CD4-positive, alpha-beta T cell treated with Interleukin-17A for 1 hour (primary cell): ENCODE data around the gene FAM20C.

ENCODE experiments used
- DNase-seq: peaks from one replicate; pipeline ENCODE4 v3.0.0-alpha.2; 2020

Gene FAM20C

DNA sequence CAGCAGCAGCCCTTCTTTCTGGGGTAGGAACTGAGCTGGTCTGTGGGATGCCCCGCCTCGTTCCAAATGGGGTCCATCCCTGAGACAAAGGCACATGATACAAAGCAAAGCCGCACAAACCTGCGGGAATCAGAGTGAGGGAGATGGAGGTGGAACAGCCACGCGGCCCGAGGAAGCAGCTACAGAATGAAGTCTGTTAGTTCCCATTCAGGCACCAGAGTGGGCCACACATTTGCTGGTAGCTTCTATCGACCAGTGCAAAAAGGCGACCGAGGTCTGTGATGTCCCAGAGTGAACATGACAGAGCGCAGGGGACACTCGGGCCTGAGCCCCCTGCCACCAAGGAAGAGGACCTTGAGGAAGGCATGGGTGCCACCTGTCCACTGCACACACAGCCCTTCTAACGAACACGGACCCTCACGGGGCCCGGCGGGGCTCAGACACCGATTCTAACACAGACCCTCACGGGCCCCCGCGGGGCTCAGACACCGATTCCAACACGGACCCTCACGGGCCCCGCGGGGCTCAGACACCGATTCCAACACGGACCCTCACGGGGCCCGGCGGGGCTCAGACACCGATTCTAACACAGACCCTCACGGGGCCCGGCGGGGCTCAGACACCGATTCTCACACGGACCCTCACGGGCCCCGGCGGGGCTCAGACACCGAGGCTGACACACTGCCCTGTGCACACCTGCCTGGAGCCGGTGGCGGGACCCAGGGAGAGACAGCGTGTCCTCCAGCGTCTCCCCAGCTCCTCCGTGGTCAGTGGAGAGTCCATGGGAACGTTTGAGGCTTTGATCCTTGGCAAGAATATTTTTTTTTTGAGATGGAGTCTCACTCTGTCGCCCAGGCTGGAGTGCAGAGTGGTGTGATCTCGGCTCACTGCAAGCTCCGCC lies 32.8 kb upstream of the FAM20C start:
- no peak for DNase-seq

DNA sequence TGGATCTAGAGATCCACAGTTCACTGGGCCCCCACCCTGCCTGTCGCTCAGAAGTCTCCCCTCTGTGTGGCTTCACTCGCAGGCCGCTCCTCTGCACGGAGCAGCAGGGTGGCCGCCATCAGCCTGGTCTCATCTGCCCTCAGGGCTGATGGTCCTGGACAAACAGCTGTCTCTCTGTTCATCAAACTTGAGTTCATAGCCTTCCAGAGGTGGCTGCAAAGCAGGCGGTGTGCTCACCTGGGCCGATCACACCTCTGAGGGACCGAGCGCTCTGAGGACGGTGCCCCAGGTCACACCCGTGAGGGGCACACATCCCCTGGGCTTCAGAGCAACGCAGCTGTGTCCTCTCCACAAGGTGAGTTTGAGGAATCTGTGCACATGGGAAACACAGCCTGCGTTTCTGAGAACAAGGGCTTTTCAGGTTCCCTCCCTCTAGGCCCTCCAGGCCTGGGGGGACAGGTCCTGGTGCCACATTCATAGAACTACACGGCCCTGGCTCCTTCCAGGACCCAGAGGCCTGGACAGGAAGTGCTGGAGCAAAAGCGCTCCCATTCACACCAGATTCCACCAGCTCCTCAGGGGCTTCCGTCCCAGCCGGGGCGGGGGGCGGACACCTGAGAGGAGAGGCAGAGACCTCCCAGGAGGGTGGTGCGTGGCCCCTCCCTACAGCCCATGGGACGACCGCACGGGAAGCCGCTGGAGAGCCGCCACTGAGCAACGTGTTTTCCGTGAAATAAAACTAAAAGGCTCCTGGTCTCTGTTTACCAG lies 31.2 kb upstream of the FAM20C start:
- no peak for DNase-seq

DNA sequence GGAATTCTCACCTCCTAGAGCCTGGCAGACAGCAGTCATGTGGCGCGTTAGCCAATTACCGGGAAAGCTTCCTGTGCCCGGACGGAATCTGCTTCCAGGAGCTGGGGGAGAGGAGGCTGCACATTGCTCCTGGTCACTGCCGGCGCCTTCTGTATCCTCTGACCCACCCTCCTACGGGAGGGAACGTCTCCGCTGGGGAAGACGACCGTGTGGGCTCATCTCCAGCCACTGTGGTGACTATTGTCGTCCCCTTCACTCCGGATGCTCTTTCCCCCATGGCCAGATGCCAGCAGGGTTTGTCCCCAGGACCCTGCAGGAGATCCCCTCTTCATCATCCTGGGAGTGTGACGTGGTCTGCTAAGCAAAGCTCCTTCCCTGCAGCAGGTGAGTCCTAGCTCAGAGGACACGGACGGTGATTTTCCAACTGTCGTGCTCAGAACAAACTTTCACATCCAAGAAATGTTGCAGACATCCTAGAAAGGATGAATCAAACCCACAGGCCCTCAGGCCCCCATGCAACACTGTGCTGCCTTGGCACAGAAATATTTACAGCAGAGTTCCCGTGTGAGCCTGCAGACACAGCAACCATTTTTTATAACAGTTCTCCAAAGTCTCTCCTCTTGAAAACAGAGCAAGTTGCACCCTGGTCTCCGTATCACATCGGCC lies 29.6 kb upstream of the FAM20C start:
- DNase-seq: no peak

DNA sequence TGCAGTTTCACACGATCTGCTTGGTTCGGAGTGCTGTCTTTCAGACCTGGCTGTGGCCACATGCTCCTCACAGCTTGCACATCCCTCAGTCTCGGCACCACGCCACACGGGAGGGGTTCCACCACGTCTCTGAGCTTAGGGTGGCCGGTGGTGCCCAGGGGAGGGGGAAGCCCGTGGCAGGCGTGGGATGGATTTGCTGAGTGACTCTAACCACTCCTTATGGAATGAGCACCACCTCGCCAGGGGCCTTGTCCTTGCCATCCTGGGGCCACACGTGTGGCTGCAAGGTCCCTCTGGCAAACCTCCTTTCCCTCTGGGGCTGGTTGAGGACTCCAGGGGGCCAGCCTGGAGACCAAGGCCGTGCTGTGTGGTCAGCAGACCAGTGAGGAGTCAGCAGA lies 29.1 kb upstream of the FAM20C start:
- DNase-seq: no peak

DNA sequence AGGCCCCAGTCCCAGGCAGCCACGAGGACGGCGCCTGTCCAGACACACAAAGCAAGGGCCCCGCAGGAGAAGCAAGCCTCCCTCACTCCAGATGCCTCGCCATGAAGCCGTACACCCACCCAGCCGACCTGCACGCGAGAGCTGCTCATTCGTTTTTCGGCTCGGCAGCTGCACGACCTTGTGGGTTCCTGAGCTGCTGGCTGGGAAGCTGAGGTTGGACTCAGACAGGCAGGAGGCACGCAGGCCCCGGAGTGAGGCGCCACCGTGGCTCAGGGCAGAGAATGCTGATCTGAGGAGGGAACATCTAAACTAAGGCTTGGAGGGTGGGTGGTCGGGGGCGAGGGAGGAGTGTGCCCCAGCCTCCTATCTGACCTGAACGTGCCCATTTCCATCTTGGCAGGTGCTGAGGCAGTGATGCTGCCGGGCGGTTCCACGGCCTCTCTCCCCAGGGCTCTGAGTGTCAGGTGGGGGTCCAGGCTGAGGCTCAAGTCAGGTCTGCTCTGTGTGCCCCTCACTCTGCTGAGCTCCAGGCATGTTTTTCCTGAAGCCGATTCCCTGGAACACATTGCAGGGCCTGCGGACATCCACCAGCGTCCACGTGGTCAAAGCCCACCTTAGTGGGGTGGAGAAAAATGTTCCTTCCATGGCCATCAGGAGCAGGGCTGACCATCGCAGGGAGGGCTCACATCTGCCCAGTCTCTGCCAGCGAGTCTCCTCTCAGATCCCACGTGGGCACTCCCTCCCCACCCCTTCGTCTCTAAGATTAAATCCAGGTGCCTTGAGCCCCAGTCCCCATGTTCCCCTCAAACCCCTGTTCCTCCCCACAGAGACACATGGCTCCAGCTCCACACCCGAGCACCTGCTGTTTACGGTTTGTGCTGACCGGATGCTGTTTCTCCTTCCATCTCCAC lies 28.1 kb upstream of the FAM20C start:
- no peak for DNase-seq

DNA sequence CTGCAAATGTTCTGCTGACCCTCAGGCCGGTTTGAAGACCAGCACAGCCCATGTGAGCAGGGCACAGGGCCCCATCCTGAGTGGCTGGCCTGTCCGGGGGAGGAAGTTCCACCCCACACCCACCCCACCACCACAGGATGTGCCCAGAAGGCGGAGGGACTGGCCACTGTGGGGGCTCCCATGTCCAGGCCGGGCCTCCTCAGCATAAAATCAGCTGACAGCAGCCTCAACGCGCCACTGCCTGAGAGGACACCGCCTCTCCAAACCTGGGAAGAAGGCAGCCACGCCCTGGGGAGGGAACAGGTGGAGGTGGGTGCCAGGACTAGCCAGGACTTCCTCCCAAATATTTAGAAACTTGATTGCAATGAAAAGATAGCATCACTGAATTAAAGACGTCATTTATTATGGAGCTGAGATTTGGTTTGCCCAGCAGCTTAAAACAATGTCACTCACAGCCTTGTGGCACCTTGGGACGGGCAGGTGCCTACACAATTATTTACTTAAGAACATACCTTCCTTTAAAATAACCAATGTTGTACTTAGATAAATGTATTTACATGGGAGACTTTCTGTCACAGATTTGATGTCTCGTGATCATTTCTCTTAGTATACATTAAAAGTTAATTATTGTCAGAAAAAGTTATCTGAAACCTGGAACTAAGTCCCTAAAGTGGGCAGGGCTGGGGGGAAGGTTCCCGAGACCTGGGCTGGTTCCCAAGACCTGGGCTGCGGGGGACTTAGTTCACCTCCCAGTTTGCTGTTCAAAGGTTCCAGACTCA lies 27.3 kb upstream of the FAM20C start:
- DNase-seq: no peak

DNA sequence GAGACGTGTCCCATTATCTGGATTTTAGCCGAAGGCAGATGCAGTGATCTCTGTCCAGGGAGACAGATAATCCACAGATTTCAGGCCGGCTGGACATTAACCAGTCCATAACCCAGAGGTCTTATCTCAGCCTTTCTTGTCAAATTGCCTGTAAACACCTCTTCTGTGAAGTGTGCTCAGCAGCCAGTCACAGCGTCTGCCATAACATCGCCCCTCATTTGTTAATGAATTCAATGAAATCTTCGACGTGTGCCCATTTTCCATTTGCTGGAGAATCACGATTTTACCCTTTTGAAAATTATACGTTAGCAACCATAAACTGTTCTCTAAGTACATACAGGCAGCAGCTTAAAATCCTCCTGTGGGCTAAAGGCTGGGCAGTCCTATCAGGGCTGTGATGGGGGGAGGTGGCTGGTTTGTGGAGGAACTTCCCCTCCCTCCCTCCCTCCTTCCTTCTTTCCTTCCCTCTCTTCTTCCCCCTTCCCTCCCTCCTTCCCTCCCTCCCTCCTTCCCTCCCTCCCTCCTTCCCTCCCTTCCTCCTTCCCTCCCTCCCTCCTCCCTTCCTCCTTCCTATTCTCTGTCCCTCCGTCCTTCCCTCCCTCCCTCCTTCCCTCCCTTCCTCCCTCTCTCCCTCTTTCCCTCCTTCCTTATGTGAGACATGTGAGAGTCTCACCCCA lies 26.6 kb upstream of the FAM20C start:
- DNase-seq: no peak

DNA sequence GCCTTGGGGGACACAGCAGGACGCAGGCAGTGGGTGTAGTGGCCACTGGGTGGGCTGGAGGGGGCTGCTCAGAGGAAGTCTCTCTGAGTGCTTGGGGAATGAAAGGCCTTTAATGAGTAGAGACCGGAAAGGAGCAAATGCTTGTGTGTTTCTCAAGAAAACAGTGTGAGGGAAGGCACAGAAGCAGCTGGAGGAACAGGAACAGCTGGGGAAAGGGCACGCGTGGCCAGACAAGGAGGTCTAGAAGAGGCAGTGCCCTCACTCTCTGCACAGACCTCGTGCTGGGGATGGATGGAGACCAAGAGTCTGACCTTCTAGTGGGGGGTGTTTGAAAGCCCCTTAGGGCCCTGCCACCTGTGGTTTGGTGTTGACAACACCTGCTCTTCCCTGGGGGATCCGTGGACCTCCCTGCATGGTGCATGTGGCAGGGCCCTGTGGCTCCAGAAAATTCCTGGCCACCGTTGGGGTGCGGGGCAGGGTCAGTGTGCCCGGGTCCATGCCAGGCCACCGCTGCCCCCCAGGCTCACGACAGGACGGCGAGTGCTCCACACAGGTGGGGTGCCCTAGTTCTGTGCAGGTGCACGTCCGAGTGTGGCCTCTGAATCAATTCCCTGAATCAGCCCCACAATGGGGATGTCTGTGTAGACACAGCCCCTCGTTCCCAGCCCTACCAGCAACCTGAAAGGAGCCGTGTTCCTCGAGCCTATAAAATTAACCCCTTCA lies 25.9 kb upstream of the FAM20C start:
- no peak for DNase-seq

DNA sequence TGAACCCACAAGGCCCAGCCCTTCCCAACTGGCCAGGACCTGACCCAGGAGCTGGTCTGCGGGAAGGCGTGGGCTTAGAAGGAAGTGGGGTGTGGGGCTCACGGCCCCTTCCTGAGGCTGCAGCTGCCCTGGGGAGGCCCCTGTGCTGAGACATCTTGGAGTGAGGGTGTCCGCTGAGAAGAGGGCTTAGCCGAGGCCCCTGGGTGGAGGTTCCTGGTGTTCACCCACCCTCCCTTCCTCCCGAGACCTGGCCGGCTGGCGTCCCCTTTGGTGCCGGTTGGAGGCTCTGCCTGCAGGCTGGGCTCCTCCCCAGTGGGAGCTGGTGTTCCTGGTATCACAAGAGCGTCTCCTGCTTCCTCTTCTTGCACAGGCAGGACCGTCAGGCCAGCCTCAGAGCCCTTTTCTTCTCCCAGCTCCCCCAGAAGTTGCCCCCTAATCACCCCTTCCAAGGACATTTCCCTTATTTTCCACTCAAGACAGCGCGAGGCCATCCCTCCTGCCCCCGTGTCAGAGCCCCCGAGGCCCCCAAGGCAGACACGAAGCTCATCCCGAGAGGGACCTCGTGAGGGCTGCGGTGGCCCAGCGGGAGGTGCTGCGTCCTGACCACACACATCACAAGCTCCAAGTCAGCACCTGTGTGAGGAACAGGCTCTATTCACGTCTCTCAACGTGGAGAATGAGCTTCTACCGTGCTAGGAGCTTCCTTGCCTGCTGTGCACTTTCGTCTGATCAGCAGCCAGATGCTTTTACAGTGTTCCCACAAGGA lies 25.1 kb upstream of the FAM20C start:
- DNase-seq: no peak

DNA sequence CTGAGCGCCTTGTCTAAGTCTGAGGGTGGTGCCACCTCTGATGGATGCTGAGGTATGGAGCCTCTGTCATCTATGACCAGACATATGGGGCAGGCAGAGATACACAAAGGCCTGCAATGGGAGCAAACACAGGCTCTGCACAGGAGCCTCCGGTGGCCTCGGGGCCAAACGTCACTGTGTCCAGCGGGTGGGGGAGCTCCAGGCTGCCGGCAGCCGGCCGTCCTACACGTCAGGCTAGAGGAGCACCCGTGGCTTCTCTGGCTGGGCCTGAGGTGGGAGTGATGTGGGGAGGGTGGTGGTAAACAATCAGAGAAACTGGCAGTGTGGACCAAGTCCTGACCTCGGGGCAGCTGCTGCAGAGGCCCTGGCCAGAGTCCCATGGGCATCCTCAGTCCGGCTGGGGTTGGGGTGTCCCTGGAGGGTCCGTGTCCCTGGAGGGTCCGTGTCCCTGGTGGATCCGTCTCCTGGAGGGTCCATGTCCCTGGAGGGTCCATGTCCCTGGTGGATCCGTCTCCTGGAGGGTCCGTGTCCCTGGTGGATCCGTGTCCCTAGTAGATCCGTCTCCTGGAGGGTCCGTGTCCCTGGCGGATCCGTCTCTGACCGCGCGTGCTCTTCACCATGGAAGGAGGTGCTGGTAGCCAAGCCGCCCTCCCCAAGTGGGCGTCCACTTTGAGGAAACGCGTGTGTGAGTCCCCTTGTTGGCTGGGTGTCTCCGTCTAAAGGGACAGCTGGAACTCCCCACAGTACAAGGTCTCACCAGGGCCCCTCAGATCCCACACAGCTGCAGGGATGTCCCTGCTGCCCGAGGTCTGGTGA lies 24.2 kb upstream of the FAM20C start:
- DNase-seq: no peak

DNA sequence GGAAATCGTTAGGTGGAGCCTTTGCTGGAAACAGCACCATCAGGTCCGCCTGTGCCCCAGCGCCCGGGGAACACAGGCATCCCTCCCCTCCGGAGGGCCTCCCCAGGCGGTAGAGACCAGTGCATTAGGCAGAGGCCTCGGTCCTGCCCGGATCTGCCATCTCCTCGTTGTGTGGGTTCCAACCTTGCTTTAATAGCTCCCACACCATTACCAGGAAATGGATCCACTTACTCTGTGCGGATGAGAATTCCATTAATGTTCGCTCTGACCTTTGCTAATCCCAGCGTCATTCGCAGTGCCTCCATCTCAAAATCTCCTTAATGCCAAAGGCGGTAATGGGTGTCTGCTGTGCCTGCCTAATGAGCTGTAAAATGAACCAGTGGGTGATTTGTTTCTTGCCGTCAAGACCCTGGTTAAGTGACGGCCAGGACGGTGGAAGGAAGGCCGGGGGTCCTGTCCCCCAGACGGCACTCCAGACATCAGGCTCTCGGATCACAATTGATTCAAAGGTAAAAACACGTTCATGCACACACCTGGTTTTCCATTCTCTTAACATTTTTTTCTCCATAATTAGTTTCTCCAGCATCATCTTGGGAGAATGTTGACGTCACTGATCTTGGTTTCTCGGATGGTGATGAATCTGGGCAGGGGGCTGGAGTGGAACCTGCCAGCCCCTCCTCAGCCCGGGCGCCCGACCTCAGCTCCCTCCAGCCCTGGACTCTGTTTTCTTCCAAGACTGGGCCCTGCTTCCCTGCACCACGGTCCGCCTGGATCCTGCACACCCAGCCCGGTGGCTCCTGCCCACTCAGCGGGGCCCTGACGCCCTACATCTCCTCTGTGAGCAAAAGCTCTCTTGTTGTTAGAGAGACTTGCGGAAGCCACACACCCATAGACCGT lies 22.8 kb upstream of the FAM20C start:
- DNase-seq: no peak

DNA sequence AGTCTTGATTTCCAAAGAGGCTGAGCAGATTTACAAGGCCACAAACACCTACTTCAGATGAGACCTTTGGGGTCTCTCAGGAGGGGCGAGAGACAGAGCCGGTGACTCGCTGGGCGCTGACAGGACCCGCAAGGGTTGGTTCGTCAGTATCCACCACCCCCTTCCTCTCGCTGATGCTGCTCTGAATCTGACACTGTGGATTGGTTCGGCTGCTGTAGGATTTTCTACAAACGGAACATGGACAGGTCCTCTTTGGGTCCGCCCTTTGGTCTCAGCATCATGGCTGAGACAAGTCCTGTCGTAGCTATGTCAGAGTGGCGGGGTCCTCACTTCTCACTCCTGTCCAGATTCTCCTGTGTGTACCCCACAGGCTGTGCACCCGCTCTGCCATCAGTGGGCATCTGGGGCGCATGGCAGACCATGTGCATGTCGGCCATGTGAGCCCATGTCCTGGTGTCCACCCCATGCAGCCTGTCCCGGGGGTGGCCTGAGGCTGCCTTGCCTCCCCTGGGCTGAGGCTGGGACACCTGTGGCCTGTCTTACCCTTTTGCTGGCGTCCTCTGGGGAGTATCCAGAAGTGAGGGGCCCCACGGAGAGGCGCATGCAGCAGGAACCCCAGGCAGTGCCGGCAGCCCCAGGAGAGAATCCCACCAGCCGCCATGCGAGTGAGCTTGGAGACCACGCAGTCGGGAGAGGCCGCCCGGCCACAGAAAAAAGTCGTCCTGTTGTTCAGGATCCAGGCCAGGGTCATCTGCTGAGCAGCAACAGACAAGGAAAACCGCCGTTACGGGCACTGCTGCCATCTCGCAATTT lies 21.6 kb upstream of the FAM20C start:
- DNase-seq: no peak

DNA sequence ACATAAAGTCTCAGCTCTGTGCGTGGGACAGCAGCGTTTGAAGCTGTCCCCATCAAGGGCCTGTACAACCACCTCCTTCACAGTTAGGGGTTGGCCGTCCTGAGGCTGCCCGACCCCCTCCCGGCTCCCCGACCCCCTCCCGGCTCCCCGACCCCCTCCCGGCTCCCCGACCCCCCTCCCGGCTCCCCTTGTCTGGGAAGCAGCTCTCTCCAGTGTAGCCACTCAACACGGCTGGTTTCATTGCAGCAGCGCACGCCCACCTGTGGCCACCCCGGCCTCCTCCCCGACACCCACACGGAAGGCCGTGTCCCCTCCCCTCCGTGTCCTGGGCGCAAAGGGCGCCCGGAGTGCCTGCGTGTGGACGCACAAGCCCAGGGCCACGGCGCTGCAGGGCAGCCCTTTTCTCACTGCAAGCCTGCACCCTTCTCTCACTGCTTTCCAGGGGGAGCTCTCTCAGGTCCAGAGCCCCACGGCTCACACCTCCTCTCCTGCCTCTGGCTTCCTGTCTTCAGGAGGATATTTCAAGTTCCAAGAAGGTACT lies 20.9 kb upstream of the FAM20C start:
- no peak for DNase-seq

DNA sequence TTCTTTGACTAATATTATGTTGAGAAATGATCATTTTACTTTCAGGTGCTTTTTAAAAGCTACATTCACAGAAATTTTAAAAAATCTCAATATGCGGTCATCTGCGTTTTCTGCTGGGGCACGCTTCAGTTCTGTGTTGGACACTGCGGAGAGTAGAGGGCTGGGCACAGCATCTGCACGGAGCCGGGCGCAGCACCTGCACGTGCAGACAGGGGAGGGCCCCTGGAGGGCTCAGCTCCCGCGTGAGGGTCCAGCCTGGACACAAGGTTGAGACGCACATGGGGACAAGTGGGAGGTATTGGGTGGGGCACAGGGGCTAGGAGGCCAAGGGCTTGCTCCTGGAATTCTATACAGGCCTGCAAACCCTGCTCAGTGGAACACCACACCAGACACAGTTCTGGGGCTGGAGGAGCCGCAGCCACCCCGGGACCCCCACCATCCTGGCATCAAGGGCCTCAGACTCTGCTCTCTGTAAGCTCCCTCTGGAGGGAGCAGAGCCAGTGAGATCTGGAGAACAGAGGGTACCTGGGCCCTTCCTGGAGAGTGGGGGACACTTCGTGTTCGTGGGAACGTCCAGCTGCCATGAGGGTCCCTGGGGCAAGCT lies 20.4 kb upstream of the FAM20C start:
- no peak for DNase-seq

DNA sequence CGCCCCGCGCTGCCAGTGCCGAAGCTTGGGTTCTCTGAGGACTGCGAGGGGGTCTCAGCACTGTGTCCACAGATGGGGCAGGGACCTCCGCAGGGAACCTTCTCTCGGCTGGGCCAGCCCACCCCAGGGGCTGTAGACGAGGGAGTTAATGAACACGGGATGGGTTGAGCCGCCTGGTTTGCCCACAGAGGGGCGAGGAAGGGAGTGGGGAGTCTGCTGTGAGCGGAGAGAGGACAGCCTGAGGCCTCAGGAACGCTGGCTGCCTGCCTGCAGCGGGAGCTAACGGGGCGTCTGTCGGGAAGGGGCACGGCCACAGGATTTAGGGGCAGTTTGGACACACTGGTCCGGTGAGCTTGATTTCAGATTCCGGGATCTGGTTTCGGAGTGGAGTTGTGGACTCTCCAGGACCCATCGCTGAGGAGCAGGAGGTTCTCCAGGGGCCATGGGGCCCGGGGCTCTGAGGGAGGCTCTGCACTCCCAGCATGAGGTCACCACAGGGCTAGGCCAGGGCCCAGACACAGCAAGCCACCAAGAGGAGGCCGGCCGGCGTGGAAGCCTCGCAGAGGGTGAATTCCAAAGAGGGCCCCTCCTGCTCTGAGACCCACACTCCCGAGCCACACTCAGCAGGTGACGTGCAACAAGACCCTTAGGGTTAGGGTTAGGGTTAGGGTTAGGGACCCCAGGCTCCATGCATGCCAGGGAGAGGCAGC lies 19.0 kb upstream of the FAM20C start:
- no peak for DNase-seq
